Measurements from ENCODE around the gene PCDHGC4.

Gene PCDHGC4

DNA sequence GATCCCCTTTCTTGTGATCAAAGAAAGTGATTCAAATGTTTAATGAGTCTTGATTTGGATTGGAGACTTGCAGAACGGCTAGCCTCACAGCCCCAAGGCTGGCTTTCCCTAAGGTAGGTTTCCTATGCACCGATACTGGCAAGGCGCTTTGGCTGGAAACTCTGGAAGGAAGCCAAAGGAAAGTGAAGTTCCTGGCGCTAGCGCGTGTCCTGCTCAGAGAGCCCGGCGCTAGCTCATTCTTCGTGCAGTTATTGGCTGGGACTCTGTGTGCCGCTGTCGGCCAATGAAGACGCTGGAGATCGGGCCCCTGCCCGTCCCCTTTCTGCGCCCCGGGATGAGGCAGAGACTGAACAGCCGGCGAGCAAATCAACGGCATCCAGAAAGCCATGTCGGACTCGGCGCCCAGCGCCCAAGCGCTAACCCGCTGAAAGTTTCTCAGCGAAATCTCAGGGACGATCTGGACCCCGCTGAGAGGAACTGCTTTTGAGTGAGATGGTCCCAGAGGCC lies 9.2 kb upstream of the PCDHGC4 start, which contains the start of gene PCDHGC3:
Gene PCDHGC3 (plus strand): TSS at position 342 of the 507 bp plus-strand sequence. CDS start 151 bp downstream, at position 493.
- H3K4me3 ChIP-seq (ENCODE audit: low read depth, low read length): peak within 1 kb of the TSS; percentile 60
- peak; percentile 91 for DNase-seq (ENCODE audit: low read depth)
- peak; percentile 29 for TF ChIP-seq CTCF (IDR thresholded peaks at IDR 0.05; ENCODE audit: low read depth, low read length, missing control alignments)
- in situ Hi-C loops (cut with HindIII; ENCODE audit: low sequenced_read_pairs): no loop called here

DNA sequence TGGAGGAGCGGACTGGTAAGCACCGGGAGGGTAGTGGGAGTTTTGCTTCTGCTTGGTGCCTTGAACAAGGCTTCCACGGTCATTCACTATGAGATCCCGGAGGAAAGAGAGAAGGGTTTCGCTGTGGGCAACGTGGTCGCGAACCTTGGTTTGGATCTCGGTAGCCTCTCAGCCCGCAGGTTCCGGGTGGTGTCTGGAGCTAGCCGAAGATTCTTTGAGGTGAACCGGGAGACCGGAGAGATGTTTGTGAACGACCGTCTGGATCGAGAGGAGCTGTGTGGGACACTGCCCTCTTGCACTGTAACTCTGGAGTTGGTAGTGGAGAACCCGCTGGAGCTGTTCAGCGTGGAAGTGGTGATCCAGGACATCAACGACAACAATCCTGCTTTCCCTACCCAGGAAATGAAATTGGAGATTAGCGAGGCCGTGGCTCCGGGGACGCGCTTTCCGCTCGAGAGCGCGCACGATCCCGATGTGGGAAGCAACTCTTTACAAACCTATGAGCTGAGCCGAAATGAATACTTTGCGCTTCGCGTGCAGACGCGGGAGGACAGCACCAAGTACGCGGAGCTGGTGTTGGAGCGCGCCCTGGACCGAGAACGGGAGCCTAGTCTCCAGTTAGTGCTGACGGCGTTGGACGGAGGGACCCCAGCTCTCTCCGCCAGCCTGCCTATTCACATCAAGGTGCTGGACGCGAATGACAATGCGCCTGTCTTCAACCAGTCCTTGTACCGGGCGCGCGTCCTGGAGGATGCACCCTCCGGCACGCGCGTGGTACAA lies 8.5 kb upstream of the PCDHGC4 start:
- TF ChIP-seq CTCF (IDR thresholded peaks at IDR 0.05; ENCODE audit: low read depth, low read length, missing control alignments): no peak
- DNase-seq (ENCODE audit: low read depth): peak; percentile 56
- in situ Hi-C loops (cut with HindIII; ENCODE audit: low sequenced_read_pairs): no loop called here
- peak overlapping the region; percentile 60 for H3K4me3 ChIP-seq (ENCODE audit: low read depth, low read length)

- no peak for TF ChIP-seq CTCF (IDR thresholded peaks at IDR 0.05; ENCODE audit: low read depth, low read length, missing control alignments)
- in situ Hi-C loops (cut with HindIII; ENCODE audit: low sequenced_read_pairs): no loop called here
- DNase-seq (ENCODE audit: low read depth): no peak
- H3K4me3 ChIP-seq (ENCODE audit: low read depth, low read length): peak overlapping the region; percentile 60
These were observed 7.7 kb upstream of the PCDHGC4 start for GRCh38 chr5:141477044-141477575.

GRCh38 chr5:141477815-141478214 lies 7.0 kb upstream of the PCDHGC4 start:
- peak overlapping the region; percentile 60 for H3K4me3 ChIP-seq (ENCODE audit: low read depth, low read length)
- DNase-seq (ENCODE audit: low read depth): no peak
- no peak for TF ChIP-seq CTCF (IDR thresholded peaks at IDR 0.05; ENCODE audit: low read depth, low read length, missing control alignments)
- in situ Hi-C loops (cut with HindIII; ENCODE audit: low sequenced_read_pairs): no loop called here

GRCh38 chr5:141478321-141478945 lies 6.4 kb upstream of the PCDHGC4 start:
- no peak for DNase-seq (ENCODE audit: low read depth)
- in situ Hi-C loops (cut with HindIII; ENCODE audit: low sequenced_read_pairs): no loop called here

More at GRCh38 chr5:141478321-141478945, 6.4 kb upstream of the PCDHGC4 start:
- peak; percentile 52 for TF ChIP-seq CTCF (IDR thresholded peaks at IDR 0.05; ENCODE audit: low read depth, low read length, missing control alignments)
- peak overlapping the region; percentile 60 for H3K4me3 ChIP-seq (ENCODE audit: low read depth, low read length)
